ENCODE measurements around the gene PXDC1.

The PXDC1 gene

DNA sequence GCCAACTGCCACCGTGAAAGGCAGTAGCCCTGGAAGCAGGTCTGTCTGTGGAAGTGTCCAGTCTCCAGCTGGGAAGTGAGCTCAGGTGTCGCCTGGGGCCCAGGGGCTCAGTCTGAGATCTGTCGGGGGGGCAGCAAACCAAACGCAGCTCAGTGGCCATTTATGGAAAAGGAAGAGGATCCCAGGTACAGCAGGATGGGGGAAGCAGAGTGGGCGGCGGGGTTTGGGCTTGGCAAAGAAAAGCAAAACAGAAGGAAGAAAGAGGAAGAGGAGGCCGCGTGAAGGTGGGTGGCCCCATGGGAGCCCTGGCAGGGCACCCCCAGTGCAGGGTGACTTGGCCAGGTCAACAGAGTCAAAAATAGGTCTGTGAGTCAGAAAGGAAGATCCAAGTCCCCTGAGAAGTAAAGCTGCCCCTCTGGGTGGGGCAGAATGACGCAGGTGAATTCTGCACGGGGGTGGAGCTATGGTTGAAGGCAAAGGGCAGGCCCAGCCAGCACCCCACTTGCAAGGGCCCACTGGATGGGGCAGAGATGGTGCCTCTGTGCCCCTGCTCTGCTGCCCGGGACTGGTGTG is 5.3 kb downstream of the PXDC1 start:
- no peak for DNase-seq

- DNase-seq, result no peak
These were observed 5.9 kb downstream of the PXDC1 start for GRCh38 chr6:3745566-3746118.

DNA sequence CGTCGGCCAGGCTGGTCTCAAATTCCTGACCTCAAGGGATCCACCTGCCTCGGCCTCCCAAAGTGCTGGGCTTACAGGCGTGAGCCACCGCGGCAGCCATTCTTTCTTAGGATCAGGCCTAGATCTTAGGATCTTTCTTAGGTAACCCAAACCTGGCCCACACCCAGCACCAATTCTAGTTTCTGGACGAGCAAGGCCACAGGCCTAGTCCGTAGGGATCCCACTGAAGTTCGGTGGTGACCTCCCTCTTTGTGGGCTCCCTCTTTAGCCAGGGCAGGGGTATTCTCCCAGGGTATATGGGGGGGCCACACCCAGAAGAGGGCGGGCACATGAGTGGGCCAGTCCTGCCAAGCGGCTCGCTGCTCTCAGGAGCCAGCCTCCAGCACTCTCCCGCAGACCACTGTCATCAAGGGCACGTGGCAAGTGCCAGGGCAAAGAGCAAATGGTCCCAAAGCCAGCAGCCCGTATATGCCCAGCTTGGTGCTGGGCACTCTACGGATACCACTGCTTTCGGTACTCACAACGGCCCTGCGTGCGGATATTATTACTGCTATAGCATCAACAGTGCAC is 6.5 kb downstream of the PXDC1 start:
- DNase-seq, result no peak

GRCh38 chr6:3744211-3744900 is 7.2 kb downstream of the PXDC1 start:
- DNase-seq, result no peak

GRCh38 chr6:3743541-3743940 is 8.0 kb downstream of the PXDC1 start:
- DNase-seq, result no peak

GRCh38 chr6:3742426-3743344 is 8.8 kb downstream of the PXDC1 start:
- peak; percentile 82 for DNase-seq

DNA sequence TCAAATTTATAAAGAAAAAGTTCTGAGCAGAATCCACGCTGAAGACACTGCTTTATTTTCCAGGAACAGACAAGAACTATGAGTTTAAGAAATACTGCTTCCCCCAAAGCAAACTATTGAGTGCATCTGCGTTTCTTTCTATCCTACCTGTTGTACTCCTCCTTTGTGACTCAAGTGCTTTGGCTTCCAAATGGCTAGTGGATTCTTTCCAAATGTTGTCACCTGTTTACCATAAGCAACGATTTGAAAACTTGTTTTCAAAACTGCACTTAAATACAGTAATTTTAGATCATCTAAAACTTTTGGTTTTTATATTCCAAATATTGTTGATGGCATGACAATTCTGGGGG is 9.5 kb downstream of the PXDC1 start:
- DNase-seq, result no peak

DNA sequence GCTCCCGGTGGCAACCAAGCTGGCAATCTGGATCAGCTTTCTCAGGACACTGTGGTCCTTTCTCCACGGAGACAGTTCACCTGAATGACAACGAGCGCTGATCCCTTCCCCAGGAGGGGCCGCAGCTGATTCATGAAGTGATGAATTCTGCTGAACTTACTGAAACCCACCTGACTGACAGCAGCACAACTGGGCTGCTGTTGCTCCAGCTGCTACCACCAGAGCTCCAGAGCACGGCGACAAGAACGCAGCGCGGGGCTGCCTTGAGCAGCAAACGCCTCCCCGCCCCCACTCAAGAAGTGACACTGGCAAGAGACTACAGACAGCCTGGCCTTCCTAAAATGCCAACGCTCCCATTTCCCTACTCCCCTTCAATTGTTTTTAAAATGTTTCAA is 10.0 kb downstream of the PXDC1 start:
- no peak for DNase-seq

DNA sequence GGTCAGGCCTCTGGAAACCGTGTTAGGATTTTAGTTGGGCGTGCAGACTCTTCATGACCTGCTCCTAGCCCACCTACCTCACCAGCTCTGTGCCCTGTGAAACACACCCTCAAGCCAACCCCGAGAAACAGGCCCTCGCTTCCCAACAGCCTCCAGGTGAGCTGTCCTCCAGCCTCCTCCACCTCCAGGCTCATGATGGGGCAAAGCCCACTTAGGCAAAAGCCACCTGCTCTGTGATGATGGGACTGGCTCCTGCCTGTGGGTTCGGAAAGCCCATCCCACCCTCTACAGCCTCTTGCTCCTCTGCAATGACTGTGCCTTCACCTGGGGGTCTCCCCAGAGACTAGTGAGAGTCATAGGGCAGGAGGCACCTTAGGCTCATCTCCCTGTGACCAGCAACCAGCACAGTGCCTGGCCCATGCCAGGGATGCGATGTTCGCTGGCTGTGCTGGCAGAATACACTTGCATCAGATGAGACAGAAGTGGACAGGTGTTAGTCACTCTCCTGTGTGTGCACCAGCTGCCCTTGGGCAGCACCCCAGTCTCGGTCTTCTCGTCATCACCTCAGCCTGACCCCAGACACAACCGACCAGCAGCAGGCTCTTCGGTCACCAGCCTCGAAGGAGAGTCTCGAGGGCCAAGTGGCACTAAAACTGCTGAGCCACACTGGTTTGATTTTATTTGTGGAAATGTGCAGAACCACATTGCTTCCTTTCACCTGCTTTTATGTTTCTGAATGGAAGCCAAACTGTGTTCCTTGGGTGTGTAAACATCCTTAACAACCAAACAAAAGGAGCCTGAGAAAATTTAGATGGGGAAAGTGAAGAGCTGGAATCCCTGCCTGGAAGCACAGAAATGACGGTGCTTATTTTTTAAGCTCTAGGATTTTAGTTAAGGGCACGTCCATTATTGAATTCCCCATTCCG is 10.7 kb downstream of the PXDC1 start:
- DNase-seq, result no peak

GRCh38 chr6:3739311-3739897 is 12.1 kb downstream of the PXDC1 start:
- no peak for DNase-seq

DNA sequence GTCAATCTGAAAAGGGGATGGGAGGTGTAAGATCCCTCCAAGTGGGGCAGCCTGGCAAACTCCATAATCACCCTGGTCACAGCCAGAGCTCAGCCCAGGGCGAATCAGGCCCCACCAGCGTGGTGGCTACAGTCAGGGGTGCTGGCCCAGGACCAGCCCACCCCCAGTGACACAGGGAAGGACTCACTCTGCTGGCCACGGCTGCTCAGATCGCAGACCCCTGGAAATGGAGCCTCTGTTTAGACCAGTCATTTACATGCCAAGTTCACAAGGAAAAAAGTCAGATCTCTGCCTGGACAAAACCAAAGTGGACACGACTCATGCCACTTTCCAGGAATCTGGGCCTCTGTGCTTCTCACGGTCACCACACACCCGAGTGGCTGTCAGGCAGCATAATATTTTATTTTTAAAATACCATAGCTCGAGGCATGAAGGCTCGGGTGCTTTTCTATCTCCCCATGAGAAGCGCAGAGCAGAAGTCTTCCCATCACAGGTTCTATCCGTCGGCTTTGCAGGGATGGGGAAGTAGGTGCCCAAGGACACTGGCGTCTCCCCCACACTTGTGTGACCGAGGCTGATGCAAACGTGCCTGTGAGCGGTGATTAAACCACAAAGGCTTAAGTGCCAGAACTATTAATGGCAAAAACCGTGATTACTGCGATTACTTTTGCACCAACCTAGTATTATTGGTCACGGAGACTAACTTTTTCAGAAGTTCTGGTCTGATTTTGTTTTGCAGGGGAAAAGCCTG is 13.0 kb downstream of the PXDC1 start:
- no peak for DNase-seq

- no peak for DNase-seq
These were observed 13.7 kb downstream of the PXDC1 start for GRCh38 chr6:3737831-3738210.

GRCh38 chr6:3737149-3737830 is 14.2 kb downstream of the PXDC1 start:
- no peak for DNase-seq

DNA sequence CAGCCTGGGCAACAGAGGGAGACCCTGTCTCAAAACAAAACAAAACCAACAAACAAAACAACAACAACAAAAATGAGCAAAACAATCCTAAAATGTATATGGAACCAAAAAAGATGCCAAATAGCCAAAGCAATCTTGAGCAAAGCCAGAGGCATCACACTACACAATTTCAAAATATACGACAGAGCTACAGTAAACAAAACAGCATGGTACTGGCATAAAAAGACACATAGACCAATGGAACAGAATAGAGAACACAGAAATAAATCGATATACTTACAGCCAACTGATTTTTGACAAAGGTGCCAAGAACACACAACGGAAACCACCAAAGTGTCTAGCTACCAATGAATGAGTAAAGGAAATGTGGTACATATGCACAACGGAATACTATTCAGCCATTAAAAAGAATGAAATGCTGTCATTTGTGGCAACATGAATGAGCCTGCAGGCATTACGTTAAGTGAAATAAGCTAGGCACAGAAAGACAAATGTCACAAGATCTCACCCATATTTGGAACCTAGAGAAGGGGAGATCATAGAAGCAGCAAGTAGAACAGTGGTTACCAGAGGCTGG is 16.4 kb downstream of the PXDC1 start:
- no peak for DNase-seq

- no peak for DNase-seq
These were observed 17.5 kb downstream of the PXDC1 start for GRCh38 chr6:3734023-3734422.

DNA sequence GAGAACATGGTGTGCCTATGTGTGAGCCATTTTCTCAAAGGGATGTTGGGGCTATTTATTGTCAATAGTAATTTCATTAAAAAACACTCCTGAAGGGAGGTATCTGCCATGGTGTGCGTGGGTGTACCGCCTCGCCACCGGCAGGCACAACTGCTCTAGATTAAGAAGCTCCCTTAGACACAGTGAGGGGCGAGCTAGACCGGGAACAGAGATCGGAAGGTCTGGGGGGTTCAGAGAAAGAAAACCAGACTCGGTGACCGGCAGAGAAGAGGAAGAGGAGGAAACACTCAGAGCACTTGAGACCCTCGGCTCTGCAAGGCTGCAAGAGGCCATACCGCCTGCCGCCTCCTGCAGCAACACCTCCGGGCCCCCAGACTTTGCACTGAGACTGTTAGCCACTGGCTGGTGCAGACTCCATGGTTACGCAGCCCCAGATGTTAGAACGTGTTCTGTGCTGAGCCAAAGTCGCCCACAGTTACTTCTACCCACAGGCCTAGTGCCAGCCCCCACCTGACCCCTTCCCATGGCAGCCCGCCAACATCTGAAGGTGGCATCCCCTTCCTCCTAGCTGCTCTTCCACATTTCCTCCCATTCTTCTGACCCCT is 18.1 kb downstream of the PXDC1 start:
- DNase-seq, result no peak

- DNase-seq, result peak; percentile 44
These were observed 19.0 kb downstream of the PXDC1 start for GRCh38 chr6:3732345-3733141.

- DNase-seq, result no peak
These were observed 19.8 kb downstream of the PXDC1 start for GRCh38 chr6:3731700-3732099.

Data from NCI-H2107 (cell line).